GM12874 (cell line): ENCODE data around the gene LTBP4.

Experiments
- TF ChIP-seq, protein P1 (sequence below): IDR thresholded peaks from 2 replicates; pipeline ENCODE4 v1.5.1; 2011; ENCODE audit warnings: low read depth, mild to moderate bottlenecking, control low read depth, low read length, moderate library complexity; ENCODE audit not compliant: insufficient read depth

LTBP4 gene

DNA sequence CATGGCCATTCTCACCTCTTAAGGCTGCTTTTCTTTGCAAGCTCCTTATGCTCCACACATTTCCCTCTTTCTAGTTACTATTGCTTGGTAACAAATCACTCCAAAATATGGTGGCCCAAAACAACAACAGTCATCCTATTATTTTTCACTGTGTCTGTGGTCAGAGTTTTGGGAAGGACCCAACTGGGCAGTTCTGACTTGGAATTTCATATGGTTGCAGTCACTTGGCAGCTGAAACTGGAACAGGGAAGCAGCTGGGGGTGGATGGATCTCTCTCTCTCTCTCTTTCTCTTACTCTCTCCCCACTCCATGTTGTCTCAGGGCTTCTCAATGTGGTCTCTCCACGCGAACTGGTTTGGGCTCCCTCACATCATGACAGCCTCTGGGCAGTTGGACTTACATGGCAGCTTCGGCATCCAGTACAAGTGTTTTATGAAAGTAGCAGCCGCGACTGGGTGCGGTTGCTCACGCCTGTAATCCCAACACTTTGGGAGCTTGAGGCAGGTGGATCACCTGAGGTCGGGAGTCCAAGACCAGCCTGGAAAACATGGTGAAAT, 49.7 kb downstream of the LTBP4 start:
- TF ChIP-seq, protein P1, sequence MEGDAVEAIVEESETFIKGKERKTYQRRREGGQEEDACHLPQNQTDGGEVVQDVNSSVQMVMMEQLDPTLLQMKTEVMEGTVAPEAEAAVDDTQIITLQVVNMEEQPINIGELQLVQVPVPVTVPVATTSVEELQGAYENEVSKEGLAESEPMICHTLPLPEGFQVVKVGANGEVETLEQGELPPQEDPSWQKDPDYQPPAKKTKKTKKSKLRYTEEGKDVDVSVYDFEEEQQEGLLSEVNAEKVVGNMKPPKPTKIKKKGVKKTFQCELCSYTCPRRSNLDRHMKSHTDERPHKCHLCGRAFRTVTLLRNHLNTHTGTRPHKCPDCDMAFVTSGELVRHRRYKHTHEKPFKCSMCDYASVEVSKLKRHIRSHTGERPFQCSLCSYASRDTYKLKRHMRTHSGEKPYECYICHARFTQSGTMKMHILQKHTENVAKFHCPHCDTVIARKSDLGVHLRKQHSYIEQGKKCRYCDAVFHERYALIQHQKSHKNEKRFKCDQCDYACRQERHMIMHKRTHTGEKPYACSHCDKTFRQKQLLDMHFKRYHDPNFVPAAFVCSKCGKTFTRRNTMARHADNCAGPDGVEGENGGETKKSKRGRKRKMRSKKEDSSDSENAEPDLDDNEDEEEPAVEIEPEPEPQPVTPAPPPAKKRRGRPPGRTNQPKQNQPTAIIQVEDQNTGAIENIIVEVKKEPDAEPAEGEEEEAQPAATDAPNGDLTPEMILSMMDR, result no peak

DNA sequence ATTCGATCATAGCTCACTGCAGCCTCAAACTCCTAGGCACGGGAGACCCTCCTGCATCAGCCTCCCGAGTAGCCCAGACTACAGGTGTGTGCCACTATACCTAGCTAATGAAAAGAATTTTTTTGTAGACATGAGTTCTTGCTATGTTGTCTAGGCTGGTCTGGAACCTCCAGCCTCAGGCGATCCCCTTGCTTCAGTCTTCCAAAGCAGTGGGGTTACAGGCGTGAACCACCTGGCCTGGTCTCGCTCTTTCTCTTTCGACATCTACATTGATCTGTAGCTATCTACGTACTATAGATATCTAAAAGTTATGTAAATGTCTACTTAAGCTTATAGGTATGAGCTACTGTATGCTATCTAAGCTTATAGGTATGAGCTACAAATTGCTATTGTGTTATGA, 56.9 kb downstream of the LTBP4 start:
- TF ChIP-seq, protein P1, result no peak

DNA sequence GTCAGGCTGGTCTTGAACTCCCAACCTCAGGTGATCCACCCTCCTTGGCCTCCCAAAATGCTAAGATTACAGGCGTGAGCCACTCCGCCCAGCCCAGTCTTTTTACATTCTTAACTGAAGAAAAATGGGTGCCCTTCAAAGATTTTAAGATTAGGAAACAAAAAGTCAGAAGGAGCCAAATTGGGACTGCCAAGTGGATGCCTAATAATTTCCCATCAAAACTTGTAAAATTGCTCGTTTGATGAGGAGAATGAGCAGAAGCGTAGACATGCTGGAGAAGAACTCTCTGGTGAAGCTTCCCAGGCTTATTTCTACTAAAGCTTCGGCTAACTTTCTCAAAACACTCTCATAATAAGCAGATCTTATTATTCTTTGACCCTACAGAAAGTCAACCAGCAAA, 57.9 kb downstream of the LTBP4 start:
- TF ChIP-seq, protein P1, result no peak

DNA sequence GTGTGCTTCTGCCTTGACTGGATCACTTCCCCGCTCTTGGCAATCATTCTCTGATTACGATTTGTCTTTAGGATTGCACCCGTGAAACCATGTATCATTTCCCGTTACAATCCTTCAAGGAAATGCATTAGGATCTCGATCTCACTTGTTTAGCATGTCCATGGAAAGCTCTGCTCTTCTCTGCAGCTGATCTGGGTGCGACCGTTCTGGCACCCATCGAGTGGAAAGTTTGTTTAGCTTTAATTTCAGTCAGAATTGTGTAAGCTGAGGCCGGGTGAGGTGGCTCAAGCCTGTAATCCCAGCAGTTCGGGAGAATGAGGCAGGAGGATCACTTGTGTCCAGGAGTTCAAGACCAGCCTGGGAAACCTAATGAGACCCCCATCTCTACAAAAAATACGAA, 58.4 kb downstream of the LTBP4 start:
- TF ChIP-seq, protein P1, result no peak

DNA sequence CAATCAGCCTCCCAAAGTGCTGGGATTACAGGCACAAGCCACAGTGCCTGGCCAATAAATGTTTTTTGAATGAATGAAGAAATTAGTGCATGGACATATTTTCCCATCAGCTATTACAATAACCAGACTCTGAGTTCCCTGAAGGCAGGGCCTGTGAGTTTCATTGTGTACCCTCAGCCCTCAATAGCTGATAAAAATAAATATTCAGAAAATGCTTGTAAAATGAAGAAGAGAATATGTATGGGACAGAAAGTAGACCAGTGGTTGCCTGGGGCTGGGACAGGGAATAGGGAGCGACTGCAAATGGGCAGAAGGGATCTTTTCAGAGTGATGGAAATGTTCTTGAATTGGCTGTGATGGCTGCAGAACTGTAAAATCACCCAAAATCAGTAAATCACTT, 60.4 kb downstream of the LTBP4 start:
- TF ChIP-seq, protein P1, result no peak

DNA sequence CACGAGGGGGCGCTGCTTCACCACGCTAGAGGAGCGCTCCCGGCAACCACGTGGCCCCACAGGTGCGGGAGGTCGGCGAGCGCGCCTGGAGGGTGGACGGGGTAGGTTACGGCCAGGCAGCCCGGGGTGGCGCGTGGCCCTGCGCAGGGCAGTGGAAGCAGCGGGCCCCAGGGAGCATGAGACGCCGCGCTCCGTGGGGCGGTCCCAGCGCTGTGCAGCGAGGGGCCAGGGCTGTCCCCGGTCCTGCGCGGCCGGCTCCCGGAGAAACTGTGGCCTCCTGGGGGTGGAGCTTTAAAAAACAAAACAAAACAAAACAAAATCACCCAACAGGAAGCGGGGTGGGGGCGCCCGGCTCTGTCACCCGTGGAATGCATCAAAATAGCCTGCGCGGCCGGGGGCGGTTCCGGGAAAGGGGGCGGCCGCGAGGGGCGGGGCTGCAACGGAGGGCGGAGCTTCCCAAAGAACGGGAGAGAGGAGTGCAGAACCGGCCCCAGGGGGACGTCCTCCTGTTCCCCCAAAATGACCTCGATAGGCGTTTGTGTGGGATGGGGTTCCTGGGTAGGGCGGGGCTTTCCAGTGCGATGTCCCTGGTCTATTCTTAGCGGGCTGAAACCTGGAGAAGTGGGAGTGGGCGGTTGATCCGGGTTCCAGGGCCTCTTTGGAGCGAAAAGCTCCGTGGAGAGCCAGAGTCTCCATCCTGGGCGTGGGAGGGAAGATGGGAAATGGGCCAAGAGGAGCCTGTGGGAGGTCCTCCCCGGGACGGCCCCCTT, 61.9 kb downstream of the LTBP4 start:
- TF ChIP-seq, protein P1, result peak; percentile 94

DNA sequence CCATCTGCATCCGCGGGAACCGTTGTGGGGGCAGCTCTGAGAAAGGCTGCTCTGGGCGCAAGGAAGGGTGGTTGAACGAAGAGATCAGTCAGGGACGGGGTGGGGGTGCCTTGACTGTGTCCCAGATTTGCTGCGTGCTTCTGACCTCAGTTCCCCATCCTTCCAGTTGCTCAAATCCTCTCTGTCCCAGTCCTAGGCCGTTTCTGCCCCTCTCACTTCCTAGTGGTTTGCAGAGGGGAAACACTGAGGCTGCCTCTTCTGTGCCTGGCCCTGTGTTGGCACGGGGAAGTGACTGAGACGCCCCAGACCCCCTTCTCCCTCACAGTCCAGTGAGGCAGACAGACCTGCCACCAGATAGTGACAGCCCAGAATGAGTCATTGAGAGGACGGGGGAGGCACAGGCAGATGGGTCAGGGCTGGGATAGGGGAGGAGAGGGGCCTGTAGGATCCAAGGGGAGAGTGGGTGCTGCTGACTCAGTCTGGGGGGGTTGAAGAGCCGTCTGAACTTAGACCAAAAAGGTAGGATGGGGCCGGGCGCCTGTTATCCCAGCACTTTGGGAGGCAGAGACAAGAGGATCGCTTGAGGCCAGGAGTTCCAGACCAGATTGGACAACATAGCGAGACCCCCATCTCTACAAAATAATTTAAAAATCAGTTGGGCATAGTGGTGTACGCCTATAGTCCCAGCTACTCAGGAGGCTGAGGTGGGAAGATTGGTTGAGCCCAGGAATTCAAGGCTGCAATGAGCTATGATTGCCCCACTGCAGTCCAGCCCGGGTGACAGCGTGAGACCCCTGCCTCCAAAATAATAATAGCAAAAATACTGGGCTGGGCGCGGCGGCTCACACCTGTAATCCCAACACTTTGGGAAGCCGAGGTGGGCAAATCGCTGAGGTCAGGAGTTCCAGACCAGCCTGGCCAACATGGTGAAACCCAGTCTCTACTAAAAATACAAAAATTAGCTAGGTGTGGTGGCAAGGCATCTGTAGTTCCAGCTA, 62.8 kb downstream of the LTBP4 start:
- TF ChIP-seq, protein P1, result no peak
